WI38 (cell line): ENCODE measurements around the gene OR8B4.

Experiments used
- H3K4me3 ChIP-seq: 2 replicates; pipeline ENCODE4 v1.5.1; 2011; ENCODE audit warnings: low read depth, mild to moderate bottlenecking, control low read depth, low read length
- CTCF ChIP-seq: IDR thresholded peaks from 2 replicates; pipeline ENCODE4 v1.5.1; 2012; ENCODE audit warnings: low read depth, mild to moderate bottlenecking, control low read depth, low read length

OR8B4 gene

GRCh38 chr11:124380585-124380984 is 44.1 kb downstream of the OR8B4 start:
- no peak for TF ChIP-seq CTCF

GRCh38 chr11:124376280-124376679 is 48.4 kb downstream of the OR8B4 start:
- H3K4me3 ChIP-seq = no peak overlapping the region
- no peak for TF ChIP-seq CTCF

More at GRCh38 chr11:124380585-124380984, 44.1 kb downstream of the OR8B4 start:
- H3K4me3 ChIP-seq = no peak overlapping the region
